RWPE1 (cell line): ENCODE measurements around the gene EPS8.
"Not testable (repeated sequence)": the region's sequence is repeated elsewhere in the genome, so short reads cannot be mapped to it uniquely, and the experiment has no call there.

ENCODE experiments used
- CTCF ChIA-PET: fragments of 350-600 bp; sonication (Branson Sonifier 250); formaldehyde crosslinking; extraction: SDS; loops from one replicate; lab custom pipeline; 2021; lab: Yijun Ruan, JAX
- POLR2A ChIA-PET: fragments of 400-600 bp; formaldehyde crosslinking; extraction: SDS; loops from one replicate; lab custom pipeline; 2020; ENCODE audit warnings: antibody characterized with exemption; ENCODE audit not compliant: low non-redundant PET; lab: Yijun Ruan, JAX
- DNase-seq: peaks from one replicate; pipeline ENCODE4 v3.0.0; 2012; ENCODE audit warnings: low spot score
- H3K27ac ChIP-seq: fragments of 450-650 bp; 2 replicates; pipeline ENCODE4 v1.5.1; 2017
- TF ChIP-seq, protein P1 (sequence below): fragments of 450-650 bp; conservative IDR thresholded peaks from 2 replicates; pipeline ENCODE4 v1.5.1; 2017; ENCODE audit warnings: low read depth, mild to moderate bottlenecking

EPS8 gene

DNA sequence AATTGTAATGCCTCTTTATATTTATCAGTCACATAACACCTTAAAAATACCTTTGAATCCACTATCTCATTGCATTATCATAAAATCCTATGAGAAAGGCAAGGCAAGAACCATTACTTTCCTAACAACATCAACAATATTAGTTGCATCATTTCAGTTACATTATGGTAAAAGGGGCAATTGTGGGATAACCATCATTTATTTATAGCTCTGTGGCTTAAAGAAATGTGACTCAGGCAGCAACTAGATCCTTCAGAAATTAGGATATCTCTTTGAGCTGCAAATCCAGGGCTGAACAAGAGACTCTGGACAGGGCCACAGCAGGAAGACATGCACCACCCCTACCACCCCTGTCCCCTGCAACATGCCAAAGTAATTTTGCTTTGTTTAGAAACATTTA, 36.4 kb downstream of the EPS8 start:
- CTCF ChIA-PET, result interaction anchor here (0.7 kb wide), 1 partner anchor 21 kb away, joined by 3 read pairs; no protein-coding TSS in a partner anchor
- no peak for DNase-seq
- POLR2A ChIA-PET, result no interaction called here
- TF ChIP-seq, protein P1, sequence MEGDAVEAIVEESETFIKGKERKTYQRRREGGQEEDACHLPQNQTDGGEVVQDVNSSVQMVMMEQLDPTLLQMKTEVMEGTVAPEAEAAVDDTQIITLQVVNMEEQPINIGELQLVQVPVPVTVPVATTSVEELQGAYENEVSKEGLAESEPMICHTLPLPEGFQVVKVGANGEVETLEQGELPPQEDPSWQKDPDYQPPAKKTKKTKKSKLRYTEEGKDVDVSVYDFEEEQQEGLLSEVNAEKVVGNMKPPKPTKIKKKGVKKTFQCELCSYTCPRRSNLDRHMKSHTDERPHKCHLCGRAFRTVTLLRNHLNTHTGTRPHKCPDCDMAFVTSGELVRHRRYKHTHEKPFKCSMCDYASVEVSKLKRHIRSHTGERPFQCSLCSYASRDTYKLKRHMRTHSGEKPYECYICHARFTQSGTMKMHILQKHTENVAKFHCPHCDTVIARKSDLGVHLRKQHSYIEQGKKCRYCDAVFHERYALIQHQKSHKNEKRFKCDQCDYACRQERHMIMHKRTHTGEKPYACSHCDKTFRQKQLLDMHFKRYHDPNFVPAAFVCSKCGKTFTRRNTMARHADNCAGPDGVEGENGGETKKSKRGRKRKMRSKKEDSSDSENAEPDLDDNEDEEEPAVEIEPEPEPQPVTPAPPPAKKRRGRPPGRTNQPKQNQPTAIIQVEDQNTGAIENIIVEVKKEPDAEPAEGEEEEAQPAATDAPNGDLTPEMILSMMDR, result no peak
- H3K27ac ChIP-seq, result no peak overlapping the region

DNA sequence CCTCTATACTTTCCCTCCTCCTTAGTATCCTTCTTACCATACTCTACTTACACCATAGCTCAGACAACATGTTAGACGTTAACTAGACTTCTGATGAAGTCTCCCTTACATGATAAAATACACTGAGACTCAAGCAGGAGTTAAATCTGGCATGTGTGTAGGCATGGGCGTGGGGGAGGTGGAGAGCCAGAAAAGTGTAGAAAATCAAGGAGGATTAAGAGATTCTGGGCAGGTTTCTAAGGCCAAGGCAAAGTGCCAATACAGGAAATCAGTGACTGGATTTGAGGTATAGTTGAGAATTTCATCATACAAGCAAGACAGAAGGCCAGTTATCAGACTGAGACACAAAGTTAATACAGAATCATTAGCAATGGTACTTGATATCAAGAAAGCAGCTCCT, 37.4 kb downstream of the EPS8 start:
- TF ChIP-seq, protein P1, result no peak
- DNase-seq, result no peak
- POLR2A ChIA-PET, result no interaction called here
- CTCF ChIA-PET, result no interaction called here
- no peak overlapping the region for H3K27ac ChIP-seq

DNA sequence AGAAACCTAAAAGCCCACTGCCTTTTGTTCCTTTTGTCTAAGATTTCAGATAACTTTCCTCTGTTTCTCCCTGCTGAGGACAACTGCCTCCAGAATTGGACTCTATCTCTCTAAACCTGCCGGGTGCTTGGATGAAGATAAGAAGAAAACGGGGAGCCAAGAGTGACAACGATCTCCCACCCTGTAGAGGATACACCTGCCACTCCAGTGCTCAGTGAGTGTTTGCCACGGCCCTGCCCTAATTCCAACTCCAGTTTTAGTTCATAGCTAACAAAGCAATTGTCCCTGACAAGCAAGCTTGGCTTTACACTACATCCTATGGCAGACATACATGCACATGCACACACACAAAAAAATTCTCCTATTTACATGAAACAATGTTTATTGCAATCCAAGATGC, 39.3 kb downstream of the EPS8 start:
- no peak overlapping the region for H3K27ac ChIP-seq
- TF ChIP-seq, protein P1, result no peak
- CTCF ChIA-PET, result no interaction called here
- POLR2A ChIA-PET, result no interaction called here
- DNase-seq, result no peak

DNA sequence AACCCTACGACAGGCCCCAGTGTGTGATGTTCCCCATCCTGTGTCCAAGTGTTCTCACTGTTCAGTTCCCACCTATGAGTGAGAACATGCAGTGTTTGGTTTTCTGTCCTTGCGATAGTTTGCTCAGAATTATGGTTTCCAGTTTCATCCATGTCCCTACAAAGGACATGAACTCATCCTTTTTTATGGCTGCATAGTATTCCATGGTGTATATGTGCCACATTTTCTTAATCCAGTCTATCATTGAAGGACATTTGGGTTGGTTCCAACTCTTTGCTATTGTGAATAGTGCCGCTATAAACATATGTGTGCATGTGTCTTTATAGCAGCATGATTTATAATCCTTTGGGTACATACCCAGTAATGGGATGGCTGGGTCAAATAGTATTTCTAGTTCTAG, 47.3 kb downstream of the EPS8 start:
- DNase-seq, H3K27ac ChIP-seq, CTCF ChIA-PET, POLR2A ChIA-PET: not testable (repeated sequence)

GRCh38 chr12:15741082-15741481, 48.1 kb downstream of the EPS8 start:
- POLR2A ChIA-PET, result no interaction called here
- CTCF ChIA-PET, result interaction anchor here (0.7 kb wide), 1 partner anchor 46 kb away, joined by 3 read pairs; no protein-coding TSS in a partner anchor
- no peak for DNase-seq
- TF ChIP-seq, protein P1, result no peak
- H3K27ac ChIP-seq, result no peak overlapping the region

DNA sequence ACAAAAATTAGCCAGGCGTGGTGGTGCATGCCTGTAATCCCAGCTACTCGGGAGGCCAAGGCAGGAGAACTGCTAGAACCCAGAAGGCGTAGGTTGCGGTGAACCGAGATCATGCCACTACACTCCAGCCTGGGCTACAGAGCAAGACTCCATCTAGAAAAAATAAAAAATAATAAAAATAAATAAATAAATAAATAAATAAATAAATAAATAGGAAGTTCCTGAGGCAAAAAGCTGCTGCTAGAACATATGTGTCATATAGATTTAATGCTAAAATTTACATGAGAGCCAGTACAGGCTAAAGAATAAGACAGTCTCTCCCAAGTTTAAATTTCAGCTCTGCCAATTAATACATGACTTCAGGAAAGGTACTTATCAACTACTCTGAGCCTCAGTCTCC, 48.8 kb downstream of the EPS8 start:
- CTCF ChIA-PET, POLR2A ChIA-PET, H3K27ac ChIP-seq, DNase-seq: not testable (repeated sequence)

DNA sequence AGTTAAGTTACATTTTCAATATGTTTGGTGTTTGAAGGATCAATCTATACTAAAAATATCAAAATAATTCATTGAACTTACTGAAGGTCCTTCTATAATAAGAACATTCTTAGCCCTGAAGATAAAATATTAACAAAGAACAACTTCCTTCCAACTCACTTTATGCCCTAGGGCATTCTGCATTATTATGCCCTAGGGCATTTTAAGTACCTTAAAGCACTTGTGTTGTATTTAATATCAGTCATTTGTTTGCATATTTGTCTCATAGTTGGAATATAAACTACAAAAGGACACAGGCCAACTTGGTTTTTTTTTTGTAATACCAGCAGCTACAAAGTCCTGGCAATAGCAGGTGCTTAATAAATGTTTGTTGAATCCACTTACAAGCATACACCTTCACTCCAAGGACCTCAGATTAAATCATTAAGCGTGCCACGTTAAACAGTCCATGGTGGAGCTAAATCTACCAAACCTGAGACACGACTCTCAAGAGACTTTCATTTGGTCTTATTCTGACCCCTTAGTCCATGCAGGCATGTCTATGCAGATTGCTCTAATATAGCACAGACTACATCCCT, 50.7 kb downstream of the EPS8 start:
- no peak for DNase-seq

More for the DNA sequence above, 50.7 kb downstream of the EPS8 start:
- TF ChIP-seq, protein P1, result no peak
- ChIA-PET CTCF (interaction anchor here (0.5 to 0.6 kb wide), 2 partner anchors 33 to 106 kb away, joined by 3 read pairs; no protein-coding TSS in a partner anchor), POLR2A (no interaction called here)
- no peak overlapping the region for H3K27ac ChIP-seq
